HCT116 (cell line): ENCODE data around the gene IGSF10. TPM values are rescaled to one million over a fixed set of nuclear protein-coding genes. Genes with fewer than 3 reads are reported as not detected.

Experiments used
- ATAC-seq: fragments of 200-7000 bp; cut with Tn5 transposase; 2 replicates; pipeline ENCODE4 v1.9.1; 2020; ENCODE audit warnings: mild to moderate bottlenecking, moderate library complexity
- BruUV-seq: library from RNA; stranded (reverse); fragments of 400-500 nt; replicated peaks from 2 replicates; lab custom pipeline; 2021; lab: Mats Ljungman, UMichigan
- CTCF ChIA-PET: fragments of 300-600 bp; sonication (Branson Sonifier 250); formaldehyde crosslinking; loops from one replicate; lab custom pipeline; 2021; ENCODE audit warnings: antibody characterized with exemption; lab: Charles Lee
- POLR2A ChIA-PET: fragments of 300-600, 350-600 bp; sonication (Branson Sonifier 250); formaldehyde crosslinking; loops from one replicate; lab custom pipeline; 2021; ENCODE audit warnings: antibody characterized with exemption; lab: Charles Lee
- RAD21 ChIA-PET, 2 experiments: fragments of 300-600 bp; sonication (Branson Sonifier 250); formaldehyde crosslinking; loops; one replicate each; lab custom pipeline; 2023; ENCODE audit warnings: low total read pairs in 2 of 2; ENCODE audit not compliant: uncharacterized antibody in 2 of 2, unreplicated experiment in 2 of 2, low non-redundant PET in 1 of 2; lab: Charles Lee
- DNase-seq: peaks from one replicate; pipeline ENCODE4 v3.0.0-alpha.2; 2010; ENCODE audit warnings: low read depth, low spot score
- H2AFZ ChIP-seq: fragments of 200-600 bp; shearing (Covaris generic), sonication (generic); 2 replicates; pipeline ENCODE4 v1.6.1; 2017; ENCODE audit warnings: low read depth, mixed run types, mixed read lengths, antibody characterized with exemption, low read length; ENCODE audit not compliant: poor library complexity, severe bottlenecking
- H3K27ac ChIP-seq: 2 replicates; pipeline ENCODE4 v1.5.1; 2012; ENCODE audit warnings: low read depth, low read length
- H3K27me3 ChIP-seq: fragments of 200-600 bp; sonication (generic); 2 replicates; pipeline ENCODE4 v1.6.1; 2016; ENCODE audit warnings: mixed run types, low read length, mixed read lengths; ENCODE audit not compliant: insufficient read depth
- H3K36me3 ChIP-seq, 2 experiments: fragments of 200-500 bp in 1 of 2; fragments of 200-600 bp in 1 of 2; sonication (Bioruptor generic) in 1 of 2; sonication (generic) in 1 of 2; 2 replicates each; pipeline versions ENCODE4 v1.5.1 to v1.6.1; 2014 to 2016; ENCODE audit warnings: low read length in 2 of 2, inconsistent platforms in 1 of 2, mixed read lengths in 1 of 2, mixed run types in 1 of 2; ENCODE audit not compliant: insufficient read depth in 2 of 2, control insufficient read depth in 1 of 2
- H3K4me1 ChIP-seq, 2 experiments: fragments of 200-600 bp in 1 of 2; sonication (generic) in 1 of 2; 2 replicates each; pipeline versions ENCODE4 v1.5.1 to v1.6.1; 2012 to 2017; ENCODE audit warnings: low read length in 2 of 2, inconsistent platforms in 1 of 2, mild to moderate bottlenecking in 1 of 2, mixed read lengths in 1 of 2, mixed run types in 1 of 2, moderate library complexity in 1 of 2; ENCODE audit not compliant: insufficient read depth in 2 of 2, control insufficient read depth in 1 of 2
- H3K4me2 ChIP-seq: fragments of 200-600 bp; sonication (generic); 2 replicates; pipeline ENCODE4 v1.6.1; 2017; ENCODE audit warnings: mixed run types, low read length, mixed read lengths
- H3K4me3 ChIP-seq, 2 experiments: fragments of 200-600 bp in 1 of 2; sonication (generic) in 1 of 2; replicated peaks in 1 of 2; 2 replicates each; pipeline ENCODE4 v1.5.1; 2011 to 2016; ENCODE audit warnings: low read length in 2 of 2, control low read depth in 1 of 2, low read depth in 1 of 2, mild to moderate bottlenecking in 1 of 2, mixed read lengths in 1 of 2, mixed run types in 1 of 2
- H3K79me2 ChIP-seq: fragments of 200-600 bp; sonication (generic); 2 replicates; pipeline ENCODE4 v1.6.1; 2017; ENCODE audit warnings: mild to moderate bottlenecking, mixed run types, low read length, moderate library complexity, mixed read lengths; ENCODE audit not compliant: insufficient read depth
- H3K9ac ChIP-seq: fragments of 200-600 bp; sonication (generic); 2 replicates; pipeline ENCODE4 v1.6.1; 2016; ENCODE audit warnings: low read length, mixed read lengths
- H3K9me2 ChIP-seq: fragments of 200-600 bp; sonication (generic), shearing (Covaris generic); 2 replicates; pipeline ENCODE4 v1.6.1; 2017; ENCODE audit warnings: mixed run types, mild to moderate bottlenecking, moderate library complexity; ENCODE audit not compliant: insufficient read depth
- H3K9me3 ChIP-seq, 2 experiments: fragments of 200-500 bp in 1 of 2; fragments of 200-600 bp in 1 of 2; sonication (Bioruptor generic) in 1 of 2; sonication (generic) in 1 of 2; 2 replicates each; pipeline ENCODE4 v1.6.1; 2014 to 2017; ENCODE audit warnings: low read length in 2 of 2, mixed read lengths in 2 of 2, inconsistent platforms in 1 of 2, low read depth in 1 of 2, mild to moderate bottlenecking in 1 of 2, mixed run types in 1 of 2, moderate library complexity in 1 of 2; ENCODE audit not compliant: control insufficient read depth in 1 of 2, insufficient read depth in 1 of 2
- H4K20me1 ChIP-seq: fragments of 200-600 bp; sonication (generic), shearing (Covaris generic); 2 replicates; pipeline ENCODE4 v1.6.1; 2017; ENCODE audit warnings: mixed run types, mild to moderate bottlenecking, moderate library complexity; ENCODE audit not compliant: insufficient read depth
- EGR1 ChIP-seq: IDR thresholded peaks from 2 replicates; pipeline ENCODE4 v1.6.1; 2012; ENCODE audit warnings: low read depth
- POLR2A ChIP-seq: IDR thresholded peaks from 2 replicates; pipeline ENCODE4 v1.7.0; 2011; ENCODE audit warnings: borderline replicate concordance; ENCODE audit not compliant: insufficient read depth, insufficient read length; ENCODE audit errors: extremely low read depth
- RAD21 ChIP-seq: IDR thresholded peaks from 2 replicates; pipeline ENCODE4 v1.6.1; 2012; ENCODE audit warnings: low read depth, mild to moderate bottlenecking
- SIN3A ChIP-seq: IDR thresholded peaks from 2 replicates; pipeline ENCODE4 v1.6.1; 2012; ENCODE audit warnings: low read depth
- intact Hi-C: fragments of 100-400 bp; cut with micrococcal nuclease; formaldehyde crosslinking; loops from 2 replicates; pipeline ENCODE4 v1.10.0; 2022
- total RNA-seq: library from RNA; stranded (reverse); gene quantifications from one replicate; pipeline ENCODE4 v1.2.1, GENCODE V29; 2021; ENCODE audit not compliant: unreplicated experiment
- TF ChIP-seq, protein P1 (sequence below): IDR thresholded peaks from 2 replicates; pipeline ENCODE4 v1.6.1; 2011; ENCODE audit warnings: mild to moderate bottlenecking, low read length, moderate library complexity; ENCODE audit not compliant: insufficient replicate concordance; ENCODE audit errors: extremely low read depth
- TF ChIP-seq, protein P2 (sequence below): IDR thresholded peaks from 2 replicates; pipeline ENCODE4 v1.6.1; 2012; ENCODE audit warnings: low read depth

Gene IGSF10
- total RNA-seq, 1 experiment from 2014 or later = 0.02 TPM

DNA sequence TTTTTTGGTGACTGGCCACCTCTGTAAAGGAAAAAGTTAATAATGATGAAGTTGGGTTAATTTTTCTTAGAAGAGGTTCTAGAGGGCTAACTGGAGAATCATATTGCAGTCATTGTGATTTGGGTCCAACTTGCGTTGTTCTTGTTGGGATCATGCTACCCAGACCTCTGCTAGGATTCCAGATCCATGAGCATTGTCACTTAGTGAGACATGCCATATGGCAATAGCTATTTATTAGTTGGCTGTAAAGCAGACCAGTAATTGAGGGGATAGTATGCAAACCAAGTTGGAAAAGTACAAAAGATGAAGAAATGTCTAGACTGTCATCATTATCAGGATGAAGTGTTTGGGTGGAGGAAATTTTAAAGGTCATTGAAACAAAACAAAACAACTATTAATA, 45.6 kb downstream of the IGSF10 start:
- H3K79me2 ChIP-seq = no peaks in the 10 kb centered on the region
- no TSS peak for BruUV-seq
- DNase-seq = no peak
- H3K9me2 ChIP-seq = no peaks in the 10 kb centered on the region
- intact Hi-C loops = no loop called here
- no peaks in the 10 kb centered on the region for H4K20me1 ChIP-seq
- H3K9me3 ChIP-seq = no peaks in the 10 kb centered on the region
- H3K4me2 ChIP-seq = no peak overlapping the region
- POLR2A ChIA-PET = no interaction called here
- no peaks in the 10 kb centered on the region for H3K27me3 ChIP-seq
- RAD21 ChIA-PET = no interaction called here
- TF ChIP-seq EGR1 (no peak), RAD21 (no peak), SIN3A (no peak), POLR2A (no peak)
- TF ChIP-seq, protein P1, sequence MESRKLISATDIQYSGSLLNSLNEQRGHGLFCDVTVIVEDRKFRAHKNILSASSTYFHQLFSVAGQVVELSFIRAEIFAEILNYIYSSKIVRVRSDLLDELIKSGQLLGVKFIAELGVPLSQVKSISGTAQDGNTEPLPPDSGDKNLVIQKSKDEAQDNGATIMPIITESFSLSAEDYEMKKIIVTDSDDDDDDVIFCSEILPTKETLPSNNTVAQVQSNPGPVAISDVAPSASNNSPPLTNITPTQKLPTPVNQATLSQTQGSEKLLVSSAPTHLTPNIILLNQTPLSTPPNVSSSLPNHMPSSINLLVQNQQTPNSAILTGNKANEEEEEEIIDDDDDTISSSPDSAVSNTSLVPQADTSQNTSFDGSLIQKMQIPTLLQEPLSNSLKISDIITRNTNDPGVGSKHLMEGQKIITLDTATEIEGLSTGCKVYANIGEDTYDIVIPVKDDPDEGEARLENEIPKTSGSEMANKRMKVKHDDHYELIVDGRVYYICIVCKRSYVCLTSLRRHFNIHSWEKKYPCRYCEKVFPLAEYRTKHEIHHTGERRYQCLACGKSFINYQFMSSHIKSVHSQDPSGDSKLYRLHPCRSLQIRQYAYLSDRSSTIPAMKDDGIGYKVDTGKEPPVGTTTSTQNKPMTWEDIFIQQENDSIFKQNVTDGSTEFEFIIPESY = no peak
- TF ChIP-seq, protein P2, sequence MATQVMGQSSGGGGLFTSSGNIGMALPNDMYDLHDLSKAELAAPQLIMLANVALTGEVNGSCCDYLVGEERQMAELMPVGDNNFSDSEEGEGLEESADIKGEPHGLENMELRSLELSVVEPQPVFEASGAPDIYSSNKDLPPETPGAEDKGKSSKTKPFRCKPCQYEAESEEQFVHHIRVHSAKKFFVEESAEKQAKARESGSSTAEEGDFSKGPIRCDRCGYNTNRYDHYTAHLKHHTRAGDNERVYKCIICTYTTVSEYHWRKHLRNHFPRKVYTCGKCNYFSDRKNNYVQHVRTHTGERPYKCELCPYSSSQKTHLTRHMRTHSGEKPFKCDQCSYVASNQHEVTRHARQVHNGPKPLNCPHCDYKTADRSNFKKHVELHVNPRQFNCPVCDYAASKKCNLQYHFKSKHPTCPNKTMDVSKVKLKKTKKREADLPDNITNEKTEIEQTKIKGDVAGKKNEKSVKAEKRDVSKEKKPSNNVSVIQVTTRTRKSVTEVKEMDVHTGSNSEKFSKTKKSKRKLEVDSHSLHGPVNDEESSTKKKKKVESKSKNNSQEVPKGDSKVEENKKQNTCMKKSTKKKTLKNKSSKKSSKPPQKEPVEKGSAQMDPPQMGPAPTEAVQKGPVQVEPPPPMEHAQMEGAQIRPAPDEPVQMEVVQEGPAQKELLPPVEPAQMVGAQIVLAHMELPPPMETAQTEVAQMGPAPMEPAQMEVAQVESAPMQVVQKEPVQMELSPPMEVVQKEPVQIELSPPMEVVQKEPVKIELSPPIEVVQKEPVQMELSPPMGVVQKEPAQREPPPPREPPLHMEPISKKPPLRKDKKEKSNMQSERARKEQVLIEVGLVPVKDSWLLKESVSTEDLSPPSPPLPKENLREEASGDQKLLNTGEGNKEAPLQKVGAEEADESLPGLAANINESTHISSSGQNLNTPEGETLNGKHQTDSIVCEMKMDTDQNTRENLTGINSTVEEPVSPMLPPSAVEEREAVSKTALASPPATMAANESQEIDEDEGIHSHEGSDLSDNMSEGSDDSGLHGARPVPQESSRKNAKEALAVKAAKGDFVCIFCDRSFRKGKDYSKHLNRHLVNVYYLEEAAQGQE = no peak
- no peak overlapping the region for H3K9ac ChIP-seq
- no peak for ATAC-seq
- H3K4me1 ChIP-seq = no peaks in the 10 kb centered on the region
- H3K36me3 ChIP-seq = no peaks in the 10 kb centered on the region
- no peak overlapping the region for H3K4me3 ChIP-seq
- CTCF ChIA-PET = no interaction called here
- H2AFZ ChIP-seq = no peak overlapping the region
- H3K27ac ChIP-seq = no peak overlapping the region
